Breast epithelium (tissue), 4 donors: ENCODE data around the gene GALNT6. TPM values are rescaled to one million over a fixed set of nuclear protein-coding genes. Genes with fewer than 3 reads are reported as not detected.

Source experiments
- DNase-seq, 2 donors: peaks; one replicate each; pipeline ENCODE4 v3.0.0-alpha.2; 2019; ENCODE audit warnings: low spot score in 2 of 2
- H3K27ac ChIP-seq, 2 donors: fragments of 200-600 bp; sonication (generic) in 1 of 2; one replicate each; pipeline ENCODE4 v1.5.1; 2016 to 2019; ENCODE audit warnings: mild to moderate bottlenecking in 1 of 2
- H3K27me3 ChIP-seq, 2 donors: fragments of 200-600 bp; sonication (generic) in 1 of 2; one replicate each; pipeline versions ENCODE4 v1.5.1 to v1.6.0; 2017 to 2019; ENCODE audit warnings: control low read depth in 1 of 2, mild to moderate bottlenecking in 1 of 2
- H3K36me3 ChIP-seq: fragments of 200-600 bp; one replicate; pipeline ENCODE4 v1.5.1; 2019
- H3K4me1 ChIP-seq, 2 donors: fragments of 200-600 bp; sonication (generic); one replicate each; pipeline ENCODE4 v1.5.1; 2016 to 2019; ENCODE audit warnings: control low read depth in 1 of 2
- H3K4me3 ChIP-seq, 3 donors: fragments of 200-600 bp; sonication (generic); 1 replicate in 2 of 3; 2 replicates in 1 of 3; pipeline ENCODE4 v1.5.1; 2016 to 2019; ENCODE audit warnings: mild to moderate bottlenecking in 3 of 3, moderate library complexity in 2 of 3
- H3K9me3 ChIP-seq, 2 donors: fragments of 200-600 bp; sonication (generic) in 1 of 2; one replicate each; pipeline ENCODE4 v1.5.1; 2016 to 2019; ENCODE audit warnings: control low read depth in 1 of 2
- CTCF ChIP-seq, 3 donors: fragments of 450-650 bp; IDR thresholded peaks; one replicate each; pipeline ENCODE4 v1.5.1; 2016 to 2017; ENCODE audit warnings: antibody characterized with exemption in 3 of 3, mild to moderate bottlenecking in 3 of 3, moderate library complexity in 3 of 3
- POLR2A ChIP-seq: fragments of 450-650 bp; IDR thresholded peaks from one replicate; pipeline ENCODE4 v1.6.1; 2016; ENCODE audit warnings: antibody characterized with exemption, mild to moderate bottlenecking, moderate library complexity
- POLR2AphosphoS5 ChIP-seq, 3 donors: sonication (generic); formaldehyde crosslinking; IDR thresholded peaks; one replicate each; pipeline ENCODE4 v1.6.1; 2017; ENCODE audit warnings: antibody characterized with exemption in 3 of 3
- intact Hi-C: fragments of 100-400 bp; cut with DNase I; formaldehyde crosslinking; loops from one replicate; pipeline ENCODE4 v1.15.1; 2023; ENCODE audit warnings: low total_unique reads
- total RNA-seq, 3 donors: library from RNA; depleted of rRNA; stranded (reverse); fragments of >200 nt; gene quantifications; one replicate each; pipeline ENCODE4 v1.1.0, GENCODE V29; 2016

Gene GALNT6
- total RNA-seq, 3 donors from 2014 or later, result 5.8 to 55.8 (median 48.2) TPM

GRCh38 chr12:51401486-51401885 is 10.3 kb upstream of the GALNT6 start:
- Histone ChIP-seq H3K9me3 (no peaks in the 10 kb centered on the region), H3K36me3 (no peaks in the 10 kb centered on the region), H3K4me3 (no peak overlapping the region), H3K4me1 (no peaks in the 10 kb centered on the region), H3K27ac (no peak overlapping the region), H3K27me3 (no peaks in the 10 kb centered on the region)
- intact Hi-C loops, result no loop called here
- no peak for TF ChIP-seq CTCF (IDR thresholded peaks at IDR 0.05)
- TF ChIP-seq POLR2AphosphoS5 (IDR thresholded peaks at IDR 0.05), result no peak
- no peak for TF ChIP-seq POLR2A
- DNase-seq, result no peak

- Histone ChIP-seq H3K27ac (no peak overlapping the region), H3K4me1 (no peaks in the 10 kb centered on the region), H3K36me3 (no peaks in the 10 kb centered on the region), H3K27me3 (no peaks in the 10 kb centered on the region), H3K9me3 (no peaks in the 10 kb centered on the region), H3K4me3 (no peak overlapping the region)
- TF ChIP-seq POLR2AphosphoS5 (IDR thresholded peaks at IDR 0.05) (no peak), CTCF (IDR thresholded peaks at IDR 0.05) (no peak), POLR2A (no peak)
- no peak for DNase-seq
- intact Hi-C loops, result no loop called here
Observed at GRCh38 chr12:51401020-51401419, 9.8 kb upstream of the GALNT6 start.

GRCh38 chr12:51399891-51400290 is 8.7 kb upstream of the GALNT6 start:
- H3K27ac ChIP-seq, result no peak overlapping the region
- intact Hi-C loops, result no loop called here
- H3K36me3 ChIP-seq, result no peaks in the 10 kb centered on the region
- no peaks in the 10 kb centered on the region for H3K27me3 ChIP-seq
- H3K4me1 ChIP-seq, result no peaks in the 10 kb centered on the region
- DNase-seq, result no peak
- no peaks in the 10 kb centered on the region for H3K9me3 ChIP-seq
- no peak for TF ChIP-seq CTCF (IDR thresholded peaks at IDR 0.05)
- TF ChIP-seq POLR2A, result no peak
- TF ChIP-seq POLR2AphosphoS5 (IDR thresholded peaks at IDR 0.05), result no peak
- H3K4me3 ChIP-seq, result no peak overlapping the region

- TF ChIP-seq POLR2A, result no peak
- no peak for TF ChIP-seq POLR2AphosphoS5 (IDR thresholded peaks at IDR 0.05)
- TF ChIP-seq CTCF (IDR thresholded peaks at IDR 0.05), result no peak
- intact Hi-C loops, result no loop called here
Observed at GRCh38 chr12:51397670-51398069, 6.5 kb upstream of the GALNT6 start.

GRCh38 chr12:51395283-51396230 is 4.4 kb upstream of the GALNT6 start:
- Histone ChIP-seq H3K27me3 (no peaks in the 10 kb centered on the region), H3K36me3 (no peaks in the 10 kb centered on the region), H3K27ac (no peak overlapping the region), H3K4me1 (no peaks in the 10 kb centered on the region), H3K4me3 (no peak overlapping the region), H3K9me3 (no peaks in the 10 kb centered on the region)
- intact Hi-C loops, result no loop called here
- DNase-seq, result no peak
- no peak for TF ChIP-seq POLR2A
- no peak for TF ChIP-seq POLR2AphosphoS5 (IDR thresholded peaks at IDR 0.05)
- TF ChIP-seq CTCF (IDR thresholded peaks at IDR 0.05), result no peak

More at GRCh38 chr12:51397670-51398069, 6.5 kb upstream of the GALNT6 start:
- DNase-seq, result no peak
- Histone ChIP-seq H3K4me3 (no peak overlapping the region), H3K27me3 (no peaks in the 10 kb centered on the region), H3K4me1 (no peaks in the 10 kb centered on the region), H3K9me3 (no peaks in the 10 kb centered on the region), H3K36me3 (no peaks in the 10 kb centered on the region), H3K27ac (no peak overlapping the region)
